Heart left ventricle (tissue), 13 donors: ENCODE measurements around the gene PRR7.

Experiments
- CTCF ChIP-seq, 12 donors: fragments of 200-600 bp; sonication (generic) in 4 of 12; IDR thresholded peaks; one replicate each; pipeline versions ENCODE4 v1.5.0 to v1.8.0; 2018 to 2022; ENCODE audit warnings: antibody characterized with exemption in 12 of 12, mild to moderate bottlenecking in 5 of 12
- POLR2A ChIP-seq, 2 donors: fragments of 450-650 bp; IDR thresholded peaks; one replicate each; pipeline ENCODE4 v1.6.1; 2017; ENCODE audit warnings: antibody characterized with exemption in 2 of 2, mild to moderate bottlenecking in 2 of 2, moderate library complexity in 2 of 2
- donor health status: ischemic (EF 13 %, LVEDD 7.1; RV severe dilation, severe dysfunction).
- donor health status: DM: no; HTN: yes; CAD: no.
- donor health status: DM: no; HTN: no; CAD: no.
- donor health status: ischemic (EF 25% LVEDD 6.9; RV normal size, moderate dysfunction).
- donor health status: ischemic (EF 25% LVEDD 5.7; RV mildly dilated, moderate dysfunction).
- donor health status: ischemic (EF 35%, LVEDD 5.7; RV mildly dilated, moderate dysfunction).
- donor health status: nonischemic (EF 11% LVEDD 7.7; RV severe dilation, severe dysfunction).
- donor health status: DM: yes; HTN: yes; CAD: no.
- donor health status: PGD.
- donor health status: ischemic (EF 29% LVEDD 5.4; RV normal size, mild dysfunction).
- donor health status: nonischemic (EF 23%, LVEDD 6.1; RV moderate dilation, normal function).

GRCh38 chr5:177445052-177445916 lies 1.3 kb upstream of the PRR7 start:
- TF ChIP-seq CTCF (IDR thresholded peaks at IDR 0.05) = no peak
- no peak for TF ChIP-seq POLR2A (IDR thresholded peaks at IDR 0.05)
